HS-27A (cell line): ENCODE measurements around the gene PWP1.
A peak's percentile ranks its signal among the peaks of the same experiment; 100 is the strongest.

Experiments
- DNase-seq: peaks from one replicate; pipeline ENCODE4 v3.0.0-alpha.2; 2012; ENCODE audit warnings: low read depth, missing footprints

PWP1 gene

GRCh38 chr12:107735763-107736162 lies 50.2 kb downstream of the PWP1 start:
- DNase-seq = no peak

DNA sequence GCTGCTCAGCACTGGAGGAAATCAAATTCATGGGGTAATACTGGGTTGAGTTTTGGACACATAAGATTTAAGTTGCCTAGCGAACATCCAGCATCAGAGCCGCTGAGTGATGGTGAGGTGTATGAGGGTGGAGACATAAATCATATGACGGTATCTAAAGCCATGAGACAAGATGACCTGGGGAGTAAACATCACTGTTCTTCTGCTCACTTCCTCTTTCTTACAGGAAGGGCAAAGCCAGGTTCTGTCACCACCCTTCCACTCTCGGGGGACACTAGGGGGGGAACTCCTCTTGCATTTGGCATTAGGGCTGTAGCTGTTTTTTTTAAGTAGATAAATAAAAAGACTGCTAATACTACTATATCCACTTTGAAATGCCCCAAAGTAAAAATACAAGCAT lies 51.3 kb downstream of the PWP1 start:
- DNase-seq = no peak

GRCh38 chr12:107748472-107748871 lies 62.9 kb downstream of the PWP1 start:
- peak; percentile 46 for DNase-seq

GRCh38 chr12:107749083-107749482 lies 63.5 kb downstream of the PWP1 start:
- DNase-seq = no peak

- DNase-seq = peak; percentile 55
These were observed 73.8 kb downstream of the PWP1 start for GRCh38 chr12:107759410-107759809.

GRCh38 chr12:107760207-107760808 lies 74.7 kb downstream of the PWP1 start:
- no peak for DNase-seq

DNA sequence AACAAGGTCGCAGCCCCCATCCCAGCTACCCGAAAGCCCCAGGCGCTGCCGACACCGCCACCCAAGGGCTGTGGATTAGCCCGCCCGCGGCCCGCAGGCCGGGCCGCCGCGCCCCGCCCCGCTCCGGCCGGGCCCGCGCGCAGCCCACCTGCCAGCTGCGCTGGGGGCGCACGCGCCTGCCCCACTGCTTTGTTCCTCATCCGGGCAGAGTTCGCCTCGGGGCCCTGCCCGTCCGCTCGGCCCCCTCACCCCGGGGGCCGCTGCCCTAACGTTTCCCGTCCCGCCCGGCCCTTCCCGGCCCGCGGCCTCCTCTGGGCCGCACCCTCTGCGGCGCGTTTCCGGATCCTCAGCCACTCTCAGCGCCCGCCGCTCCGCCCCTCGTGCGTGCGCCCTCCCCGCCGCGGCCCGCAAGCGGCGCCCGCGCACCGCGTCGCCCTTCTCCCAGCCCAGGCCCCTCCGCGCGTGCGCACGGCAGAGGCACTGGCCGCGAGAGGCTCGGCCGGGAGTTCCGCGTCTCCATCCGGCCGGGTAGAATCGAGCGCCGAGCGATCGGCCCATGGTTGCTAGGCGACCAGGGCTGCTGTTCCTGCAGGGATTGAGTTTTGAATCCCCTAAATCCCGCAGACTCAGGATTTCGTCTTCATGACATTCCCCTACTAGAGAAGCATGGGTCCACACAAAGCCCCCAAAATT lies 75.4 kb downstream of the PWP1 start, which contains the start of gene PRDM4:
Gene PRDM4 (minus strand): TSS at position 329 of the 693 bp plus-strand sequence. CDS start 622 bp downstream, outside the sequence.
- peak; percentile 63 for DNase-seq

- DNase-seq = no peak
These were observed 75.9 kb downstream of the PWP1 start for GRCh38 chr12:107761502-107761904.
